Endothelial cell of hepatic sinusoid (primary cell): ENCODE measurements around the gene LMAN2.
"Not testable (repeated sequence)": the region's sequence is repeated elsewhere in the genome, so short reads cannot be mapped to it uniquely, and the experiment has no call there.

Experiments used
- in situ Hi-C: cut with HindIII; loops from 2 replicates; pipeline ENCODE4 v1.10.0; 2017; ENCODE audit warnings: low sequenced_read_pairs

LMAN2 gene

DNA sequence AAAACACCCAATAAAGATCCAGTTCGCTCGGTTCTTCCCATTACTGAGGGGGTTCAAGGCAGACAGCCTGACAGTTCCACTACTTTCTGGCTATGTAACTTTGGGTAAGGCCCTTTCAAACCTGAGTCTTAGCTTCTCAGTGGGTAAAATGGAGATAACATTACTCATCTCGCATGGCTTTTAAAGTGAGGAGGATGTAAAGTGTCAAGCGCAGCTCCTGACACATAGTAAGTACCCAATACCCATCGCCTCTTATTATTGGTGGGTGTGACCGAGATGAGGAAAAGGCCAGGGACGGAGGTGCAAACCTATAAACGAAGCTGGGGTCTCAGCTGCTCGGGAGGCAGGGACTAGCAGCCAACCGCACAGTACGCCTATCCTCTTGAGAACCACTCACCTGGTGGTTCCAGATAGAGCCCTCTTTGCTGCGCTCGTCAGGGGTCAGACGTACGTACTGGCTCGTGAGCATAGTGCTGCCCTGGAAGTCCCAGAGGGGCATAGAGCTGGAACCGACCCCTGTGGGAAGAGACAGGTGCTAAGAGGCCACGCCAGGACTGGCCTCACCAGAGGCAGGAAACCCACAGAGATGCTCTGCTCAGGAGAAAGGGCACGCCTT lies 584 bp downstream of the LMAN2 start:
- in situ Hi-C loops = no loop called here

DNA sequence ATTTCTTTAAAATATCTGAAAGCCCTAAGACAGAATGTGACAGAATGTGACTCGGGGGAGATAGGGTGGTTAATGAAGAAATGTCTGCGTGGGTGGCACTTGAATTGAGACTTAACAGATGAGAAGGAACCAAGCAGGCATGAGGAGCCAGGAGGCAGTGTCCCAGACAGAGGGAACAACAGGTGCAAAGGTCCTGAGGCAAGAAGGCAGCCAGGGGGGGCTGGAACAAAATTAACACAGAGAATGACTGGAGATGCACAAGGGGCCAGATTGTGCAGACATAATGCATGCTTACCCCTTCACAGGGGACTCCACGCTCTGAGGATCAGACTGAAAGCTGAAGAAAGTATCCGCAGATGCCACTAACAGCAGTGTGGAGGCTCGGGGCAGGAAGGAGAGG lies 1.7 kb downstream of the LMAN2 start:
- in situ Hi-C loops = loop anchor here (5.0 kb wide), 2 partner anchors 77 to 93 kb away; no protein-coding TSS in a partner anchor

DNA sequence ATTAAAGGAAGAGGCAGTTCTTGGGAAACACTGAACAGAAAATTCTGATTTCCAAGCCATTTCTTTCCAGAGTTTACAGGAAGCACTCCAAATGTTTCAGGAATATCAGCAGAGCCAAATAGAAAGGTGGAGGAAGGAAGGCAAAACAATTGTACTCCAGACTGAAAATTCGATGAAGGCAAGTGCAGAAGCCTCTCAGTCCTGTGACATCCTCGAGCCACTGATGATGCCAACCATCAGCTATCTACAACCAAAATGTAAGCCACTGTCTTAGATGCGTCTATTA lies 2.2 kb downstream of the LMAN2 start:
- in situ Hi-C loops = loop anchor here (5.0 kb wide), 2 partner anchors 77 to 93 kb away; no protein-coding TSS in a partner anchor

DNA sequence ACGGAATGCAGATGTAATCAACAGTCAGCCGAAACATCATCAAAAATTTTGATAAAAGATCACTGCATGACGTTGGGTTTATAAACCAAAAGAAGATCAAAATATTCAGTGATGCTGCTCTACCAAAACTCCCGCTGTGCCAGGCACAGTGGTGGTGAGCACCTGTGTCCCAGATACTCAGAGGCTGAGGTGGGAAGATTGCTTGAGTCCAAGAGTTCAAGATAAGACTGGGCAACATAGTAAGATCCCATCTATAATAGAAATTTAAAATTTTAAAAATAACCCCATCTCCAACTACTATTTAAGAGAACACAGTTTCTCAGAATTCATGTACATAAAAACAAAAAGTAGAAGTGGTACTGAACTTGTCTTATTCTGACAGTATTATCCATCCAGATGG lies 3.8 kb downstream of the LMAN2 start:
- in situ Hi-C loops = loop anchor here (5.0 kb wide), 2 partner anchors 75 to 95 kb away; no protein-coding TSS in a partner anchor

DNA sequence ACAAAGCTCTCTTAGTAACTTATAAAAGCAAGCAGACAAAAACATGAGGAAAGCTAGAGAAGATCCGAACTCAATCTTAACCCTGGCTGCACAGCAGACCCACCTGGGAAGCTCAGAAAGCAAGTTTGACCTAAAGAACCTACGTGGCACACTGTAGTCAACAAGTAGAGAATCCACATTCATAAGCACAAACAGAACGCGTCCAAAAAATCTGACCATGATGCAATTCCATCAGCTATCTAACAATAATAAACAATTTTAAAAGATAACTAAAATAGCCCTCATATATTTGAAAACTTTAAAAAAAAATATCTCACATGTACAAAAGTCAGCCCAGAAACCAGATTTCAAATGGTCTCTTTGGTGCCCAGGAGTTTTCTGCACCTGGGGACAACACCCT lies 4.6 kb downstream of the LMAN2 start:
- in situ Hi-C loops = loop anchor here (5.0 kb wide), 2 partner anchors 75 to 95 kb away; no protein-coding TSS in a partner anchor

DNA sequence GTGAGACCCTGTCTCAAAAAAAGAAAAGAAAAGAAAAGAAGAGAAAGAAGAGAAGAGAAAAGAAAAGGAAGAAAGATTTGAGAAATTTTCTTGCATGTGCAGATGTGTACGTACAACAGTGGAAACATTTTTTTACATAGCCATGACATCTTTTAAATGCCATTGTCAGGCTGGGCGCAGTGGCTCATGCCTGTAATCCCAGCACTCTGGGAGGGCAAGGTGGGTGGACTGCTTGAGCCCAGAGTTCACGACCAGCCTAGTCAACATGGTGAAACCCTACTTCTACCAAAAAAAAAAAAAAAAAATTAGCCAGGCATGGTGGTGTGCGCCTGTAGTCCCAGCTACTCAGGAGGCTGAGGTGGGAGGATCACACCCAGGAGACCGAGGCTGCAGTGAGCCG lies 6.6 kb downstream of the LMAN2 start:
- in situ Hi-C loops = loop anchor here (5.0 kb wide), 2 partner anchors 73 to 97 kb away; no protein-coding TSS in a partner anchor

DNA sequence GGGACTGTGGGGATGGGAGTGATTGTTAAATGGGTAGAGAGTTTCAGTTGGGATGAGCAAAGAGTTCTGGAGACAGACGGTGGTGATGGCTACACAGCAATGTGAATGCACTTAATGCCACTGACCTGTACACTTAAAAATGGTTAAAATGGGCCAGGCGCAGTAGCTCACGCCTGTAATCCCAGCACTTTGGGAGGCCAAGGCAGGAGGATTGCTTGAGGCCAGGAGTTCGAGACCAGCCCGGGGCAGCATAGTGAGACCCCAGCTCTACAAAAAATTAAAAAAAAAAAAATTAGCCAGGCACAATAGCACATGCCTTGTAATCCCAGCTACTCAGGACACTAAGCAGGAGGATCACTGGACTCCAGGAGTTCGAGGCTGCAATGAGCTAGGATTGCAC lies 7.7 kb downstream of the LMAN2 start:
- in situ Hi-C loops = no loop called here

DNA sequence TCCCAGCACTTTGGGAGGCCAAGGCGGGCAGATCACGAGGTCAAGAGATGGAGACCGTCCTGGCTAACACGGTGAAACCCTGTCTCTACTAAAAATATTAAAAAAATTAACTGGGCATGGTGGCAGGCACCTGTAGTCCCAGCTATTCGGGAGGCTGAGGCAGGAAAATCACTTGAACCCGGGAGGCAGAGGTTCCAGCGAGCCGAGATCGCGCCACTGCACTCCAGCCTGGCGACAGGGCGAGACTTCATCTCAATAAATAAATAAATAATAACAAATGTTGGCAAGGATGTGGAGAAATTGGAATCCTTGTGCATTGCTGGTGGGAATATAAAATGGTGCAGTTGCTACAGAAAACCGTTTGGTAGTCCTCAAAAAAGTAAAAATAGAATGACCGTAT lies 8.5 kb downstream of the LMAN2 start:
- in situ Hi-C loops = not testable (repeated sequence)

DNA sequence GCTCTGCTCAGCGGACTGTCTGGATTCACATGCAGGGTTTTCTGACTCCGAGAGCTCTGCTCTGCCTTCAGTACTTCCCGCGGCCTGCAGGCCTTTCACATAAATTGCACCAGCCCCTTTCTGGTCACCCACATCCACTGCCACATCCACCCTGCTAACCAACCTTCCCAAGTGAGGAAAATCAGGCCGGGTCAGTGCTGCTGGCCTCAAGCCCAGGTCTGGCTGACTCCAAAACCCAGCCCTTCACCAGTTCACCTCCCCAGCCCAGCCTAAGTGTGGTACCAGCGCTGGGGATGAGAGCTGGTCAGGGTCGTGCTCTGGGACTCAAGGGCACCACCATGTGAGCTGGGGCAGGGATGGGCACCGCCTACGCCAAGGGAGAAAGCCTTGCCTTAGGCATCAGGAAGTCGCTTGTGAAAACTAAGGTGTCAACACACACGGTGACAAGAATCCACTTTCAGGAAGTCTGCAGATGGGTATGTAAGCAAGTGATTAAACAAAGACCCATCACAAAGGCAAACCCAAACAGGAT lies 12.3 kb downstream of the LMAN2 start:
- in situ Hi-C loops = no loop called here

DNA sequence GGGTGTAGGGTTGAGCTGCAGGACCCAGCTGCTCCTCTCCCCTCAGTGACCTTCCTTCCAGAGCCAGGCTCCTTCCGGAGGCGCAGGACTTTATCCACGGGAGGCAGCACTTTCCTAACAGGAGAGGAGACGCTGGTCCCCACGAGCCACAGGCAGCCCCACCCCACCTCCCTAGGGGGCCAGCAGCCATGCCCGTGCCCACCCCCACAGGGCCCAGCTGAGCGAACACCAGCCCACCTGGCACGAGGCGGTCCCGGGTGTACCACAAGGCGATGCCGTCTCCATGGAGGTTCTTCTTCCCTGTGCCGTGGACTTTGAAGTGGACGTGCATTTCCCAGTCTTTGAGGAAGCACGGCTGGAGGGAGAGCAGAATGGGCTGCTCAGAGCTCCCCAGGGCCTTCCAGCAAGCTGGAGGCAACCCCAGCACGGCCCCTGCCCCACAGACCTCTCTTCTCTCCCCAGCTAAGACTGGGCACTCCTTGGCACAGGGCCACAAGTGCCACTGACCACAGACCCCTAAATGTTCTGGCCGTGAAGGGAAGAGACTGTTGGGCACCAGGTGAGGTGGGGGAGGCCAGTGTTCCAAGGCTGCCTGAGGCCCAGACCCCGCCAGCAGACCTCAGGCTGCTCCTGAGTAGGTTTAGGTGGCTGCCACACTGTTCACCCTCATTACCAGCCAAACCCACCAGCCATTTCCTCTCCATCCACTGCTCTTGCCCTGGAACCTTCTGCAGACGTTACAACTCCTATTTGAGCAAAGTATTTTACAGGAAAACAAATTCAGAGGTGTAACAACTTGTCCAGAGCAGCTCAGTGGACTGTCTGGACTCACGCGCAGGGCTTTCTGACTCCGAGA lies 13.0 kb downstream of the LMAN2 start:
- in situ Hi-C loops = no loop called here

DNA sequence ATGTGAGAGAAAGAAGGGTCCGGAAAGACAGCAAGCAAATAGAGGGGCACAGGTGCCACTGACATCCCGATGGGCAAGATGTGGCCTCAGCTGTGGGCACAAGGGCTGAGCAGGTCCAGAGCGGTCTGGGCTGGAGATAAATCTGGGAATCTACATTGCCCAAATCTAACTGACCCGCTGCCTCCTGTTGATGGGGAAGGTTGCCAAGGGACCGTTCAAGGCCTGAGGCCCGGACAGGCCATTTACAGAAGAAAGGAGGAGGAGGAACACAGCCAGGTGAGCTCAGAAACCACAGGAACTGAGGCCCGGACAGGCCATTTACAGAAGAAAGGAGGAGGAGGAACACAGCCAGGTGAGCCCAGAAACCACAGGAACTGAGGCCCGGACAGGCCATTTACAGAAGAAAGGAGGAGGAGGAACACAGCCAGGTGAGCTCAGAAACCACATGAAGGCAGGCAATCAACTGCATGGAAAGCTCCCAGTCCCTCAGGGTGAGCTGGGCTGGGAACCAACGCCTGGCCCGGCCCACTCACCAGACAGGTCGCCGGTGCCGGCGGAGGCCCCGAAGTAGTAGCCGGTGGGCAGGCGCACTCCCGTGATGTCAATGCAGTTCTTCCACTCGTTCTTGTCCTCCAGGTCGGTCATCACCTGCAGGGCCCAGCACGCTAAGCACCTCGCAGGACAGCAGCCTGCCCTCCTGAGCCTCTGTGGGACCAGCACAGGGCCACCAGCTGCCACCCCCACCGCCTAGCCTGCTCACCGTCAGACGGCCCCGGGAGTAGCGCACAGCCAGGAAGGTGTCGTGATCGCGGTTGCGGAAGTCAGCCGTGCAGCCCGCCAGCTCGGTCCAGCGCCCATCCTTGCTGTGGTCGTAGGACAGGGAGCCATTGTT lies 14.6 kb downstream of the LMAN2 start:
- in situ Hi-C loops = no loop called here

DNA sequence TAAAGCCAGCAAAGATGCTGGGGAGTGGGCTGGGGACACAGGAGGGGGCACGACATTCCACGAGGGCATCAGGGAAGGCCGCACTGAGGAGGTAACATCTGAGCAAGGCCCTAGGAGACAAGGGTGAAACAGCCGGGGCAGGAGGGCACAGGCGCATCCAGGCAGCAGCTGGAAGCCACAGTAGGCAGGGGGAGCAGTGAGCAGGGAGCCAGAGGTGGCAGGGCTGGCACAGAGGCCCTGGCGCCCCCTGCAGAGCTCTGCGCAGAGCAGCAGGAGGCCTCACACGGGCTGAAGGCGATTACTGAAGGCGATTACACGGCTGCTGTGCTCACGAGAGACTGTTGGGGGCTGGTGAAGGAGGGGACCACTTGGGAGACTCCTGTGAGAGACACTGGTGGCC lies 15.4 kb downstream of the LMAN2 start:
- in situ Hi-C loops = no loop called here

DNA sequence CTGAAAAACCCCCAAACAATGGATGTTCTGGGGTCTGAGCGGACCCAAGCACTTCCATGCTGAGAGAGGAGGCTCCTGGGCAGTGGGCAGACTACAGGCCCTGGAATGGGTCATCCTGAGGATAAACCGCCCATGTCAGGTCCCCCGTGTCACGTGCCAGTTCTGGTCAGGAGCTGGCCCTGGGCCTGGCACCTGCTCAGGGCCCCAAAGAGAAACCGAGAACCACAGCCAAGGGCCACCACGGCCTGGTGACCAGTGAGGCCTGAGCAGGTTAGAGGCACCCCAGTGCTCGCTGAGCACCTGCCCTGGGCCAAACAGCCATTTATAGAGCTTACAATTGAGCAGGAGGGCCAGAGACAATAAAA lies 15.8 kb downstream of the LMAN2 start:
- in situ Hi-C loops = no loop called here

DNA sequence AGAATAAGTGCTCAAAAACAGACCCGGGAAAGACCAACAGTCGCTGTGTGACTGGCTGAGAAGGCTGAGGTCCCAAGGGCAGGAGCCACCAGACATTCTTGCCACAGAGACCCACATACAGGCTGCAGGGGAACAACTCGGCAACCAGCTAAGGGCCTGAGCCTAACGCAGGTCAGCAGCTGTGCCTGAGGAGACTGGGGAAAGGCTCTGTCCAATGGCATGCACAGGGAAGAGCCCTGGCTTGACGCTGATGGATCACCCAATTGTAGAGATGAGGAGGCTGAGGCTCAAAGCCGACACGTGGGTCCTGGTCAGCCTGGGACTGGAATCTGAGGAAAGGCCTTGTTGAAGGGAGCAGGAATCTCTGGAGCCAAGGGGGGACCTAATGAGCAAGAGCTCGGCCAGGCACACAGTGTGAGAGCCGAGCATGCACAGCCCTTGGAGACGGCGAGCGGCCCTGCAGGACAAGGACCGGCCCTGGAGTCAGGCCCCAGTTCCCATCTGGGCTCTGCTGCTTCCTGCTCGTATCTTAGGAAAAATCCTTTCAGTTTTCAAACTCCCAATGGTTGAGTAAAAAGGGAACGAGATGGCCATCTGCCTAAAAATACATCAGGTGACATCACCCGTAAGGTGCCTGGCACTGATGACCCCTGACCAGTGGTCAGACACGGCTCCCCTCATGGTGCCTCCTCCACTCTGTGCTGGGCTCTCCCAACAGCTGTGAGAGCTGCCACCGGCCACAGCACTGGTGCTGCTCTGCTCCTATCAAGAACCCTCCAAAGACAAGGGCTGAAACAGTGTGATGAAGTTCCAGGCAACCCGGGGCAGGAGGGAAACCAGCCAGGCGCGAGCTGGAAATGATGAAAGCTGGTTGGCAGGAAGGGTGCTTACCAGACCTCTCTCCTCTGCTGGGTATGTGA lies 16.4 kb downstream of the LMAN2 start:
- in situ Hi-C loops = no loop called here

DNA sequence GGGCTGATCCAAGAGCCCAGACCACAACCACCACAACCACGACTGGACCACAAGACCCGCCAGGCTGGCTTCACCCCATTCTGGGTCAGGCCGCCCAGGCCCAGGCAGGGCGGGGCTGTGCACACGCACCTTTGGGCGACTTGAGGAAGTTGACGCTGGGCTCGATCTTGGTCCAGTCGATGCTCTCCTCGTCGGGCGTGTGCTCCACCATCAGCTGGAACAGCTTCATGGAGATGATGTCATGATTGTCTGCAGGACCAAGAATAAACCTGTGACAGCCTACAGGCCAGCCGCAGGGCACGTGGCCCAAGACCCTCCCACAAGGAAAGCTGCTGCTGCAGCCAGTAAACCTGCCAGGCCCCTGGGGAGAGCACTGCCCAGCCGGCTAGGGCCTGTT lies 17.3 kb downstream of the LMAN2 start:
- in situ Hi-C loops = no loop called here

DNA sequence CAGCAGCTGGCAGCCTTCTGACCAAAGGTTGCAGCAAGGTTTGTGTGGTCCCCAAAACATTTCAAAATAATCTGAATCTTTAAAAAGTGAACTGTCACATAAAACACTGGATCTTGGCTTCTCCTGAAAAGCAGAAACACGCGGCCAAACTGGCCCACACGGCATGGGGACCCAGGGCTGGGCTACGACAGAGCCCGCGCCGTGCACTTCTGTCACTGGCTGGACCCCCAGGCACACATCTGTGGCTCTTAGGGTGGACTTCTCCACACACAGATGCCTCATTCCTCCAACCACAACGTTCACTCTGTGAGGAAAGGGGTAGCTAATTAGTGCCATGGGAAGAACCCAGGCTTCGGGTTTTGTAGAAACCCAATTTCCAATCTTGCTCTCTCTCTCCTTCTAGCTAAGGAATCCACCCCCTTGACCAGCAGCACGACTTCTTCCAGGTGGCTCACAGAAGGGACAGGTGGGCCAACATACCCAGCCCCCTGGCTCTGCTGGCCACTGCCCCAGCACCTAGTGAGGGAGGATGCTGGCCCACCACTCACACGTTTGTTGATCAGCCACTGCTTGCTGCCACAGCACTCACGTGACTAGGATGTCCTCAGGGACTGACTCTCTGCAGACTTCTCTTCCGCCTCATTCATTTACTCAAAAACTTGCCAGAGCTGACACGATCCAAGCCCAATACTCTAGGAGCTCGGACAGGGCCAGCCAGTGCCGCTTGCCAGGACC lies 17.9 kb downstream of the LMAN2 start:
- in situ Hi-C loops = no loop called here

DNA sequence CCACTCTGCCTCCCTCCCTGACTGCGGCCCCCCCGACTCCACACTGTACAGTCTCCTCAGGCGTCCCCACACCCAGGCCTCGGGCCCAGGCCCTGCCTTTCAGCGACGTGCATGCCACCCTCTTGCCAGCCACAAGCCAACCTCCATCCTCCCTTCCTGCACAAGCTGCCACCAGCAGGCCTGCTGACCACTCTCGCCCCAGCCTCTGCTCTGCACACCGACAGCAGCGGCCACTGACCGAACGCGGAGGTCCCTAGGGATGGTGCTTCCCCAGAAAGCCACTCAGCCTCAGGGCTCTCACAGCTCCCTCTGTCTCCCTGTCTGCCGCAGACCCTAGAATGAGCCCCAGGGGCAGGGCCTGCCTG lies 18.6 kb downstream of the LMAN2 start:
- in situ Hi-C loops = no loop called here

DNA sequence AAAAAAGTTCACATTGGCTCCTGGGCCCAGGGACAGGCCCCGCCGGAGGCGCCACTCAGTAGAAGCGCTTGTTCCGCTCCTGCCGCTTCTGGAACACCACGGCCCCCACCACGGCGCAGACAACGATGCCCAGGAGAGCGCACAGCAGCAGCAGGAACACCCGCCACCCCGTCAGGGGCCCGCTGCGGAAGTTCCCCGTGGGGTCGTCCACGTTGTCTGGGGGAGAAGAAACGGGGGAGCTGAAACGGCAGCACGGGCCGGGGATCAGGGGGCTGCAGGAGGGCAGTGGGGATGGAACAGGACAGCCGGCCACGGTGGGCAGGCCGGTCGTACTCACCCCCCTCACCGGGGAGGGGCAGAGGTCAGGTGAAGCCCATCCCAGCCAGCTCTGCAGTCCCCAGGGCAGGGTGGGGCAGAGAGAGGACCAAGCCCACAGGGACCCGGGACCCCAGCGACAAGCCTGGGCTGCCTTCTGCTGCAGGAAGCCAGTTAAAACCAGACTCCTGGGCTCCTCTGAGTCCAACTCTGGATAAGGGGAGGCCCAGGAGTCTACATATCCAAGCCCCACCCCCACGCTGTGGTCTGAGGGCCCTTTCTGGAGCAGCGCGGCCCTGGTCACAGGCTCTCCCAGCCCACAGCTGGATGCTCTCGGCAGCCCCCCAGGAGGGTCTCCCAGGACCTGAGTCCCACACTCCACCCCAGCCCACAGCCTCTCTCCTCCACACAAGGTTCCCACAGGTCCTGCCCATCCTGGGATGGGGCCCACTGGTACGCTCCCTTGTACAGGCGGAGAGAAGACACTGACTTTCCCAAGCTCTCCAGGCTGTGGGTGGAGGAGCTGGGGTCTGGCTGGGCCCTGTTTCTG lies 19.2 kb downstream of the LMAN2 start:
- in situ Hi-C loops = no loop called here
